ENCODE results near the gene CD3E. TPM values are rescaled to one million over a fixed set of nuclear protein-coding genes. Genes with fewer than 3 reads are reported as not detected.

CD3E gene
- total RNA-seq, 2 donors from 2014 or later = 4.3 to 5.7 TPM

DNA sequence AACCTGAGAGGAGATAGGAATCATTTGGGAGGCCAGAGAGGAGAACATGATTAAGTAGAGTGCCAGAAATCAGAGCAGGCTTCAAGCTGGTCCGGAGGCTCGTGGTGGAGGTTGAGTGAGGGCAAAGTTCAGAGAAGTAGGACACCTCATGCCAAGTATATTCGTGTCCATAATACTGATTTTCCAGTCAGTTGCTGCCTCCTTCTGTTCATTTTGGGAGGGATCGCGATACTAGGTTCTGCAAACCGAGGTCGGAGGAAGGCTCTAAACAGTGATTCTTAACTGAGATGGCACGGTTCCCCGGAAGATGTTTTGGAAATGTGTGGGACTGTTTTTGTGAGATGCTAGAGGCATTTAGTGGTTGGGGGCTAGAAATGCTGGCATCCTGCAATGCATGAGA, 13.6 kb upstream of the CD3E start:
- H3K4me3 ChIP-seq = no peak overlapping the region
- intact Hi-C loops (cut with DNase I) = loop anchor here (2.0 to 10.0 kb wide), 3 partner anchors 92 to 194 kb away; no protein-coding TSS in a partner anchor
- peak; percentile 39 for TF ChIP-seq CTCF (IDR thresholded peaks at IDR 0.05)
- no peaks in the 10 kb centered on the region for H3K36me3 ChIP-seq
- DNase-seq = peak; percentile 75
- H3K27ac ChIP-seq = no peak overlapping the region
- no peak overlapping the region for H3K9ac ChIP-seq (ENCODE audit: low read depth in 2 of 2, low read length in 2 of 2)
- no peaks in the 10 kb centered on the region for H3K27me3 ChIP-seq
- H3K9me3 ChIP-seq = no peaks in the 10 kb centered on the region
- H3K4me1 ChIP-seq = no peaks in the 10 kb centered on the region

DNA sequence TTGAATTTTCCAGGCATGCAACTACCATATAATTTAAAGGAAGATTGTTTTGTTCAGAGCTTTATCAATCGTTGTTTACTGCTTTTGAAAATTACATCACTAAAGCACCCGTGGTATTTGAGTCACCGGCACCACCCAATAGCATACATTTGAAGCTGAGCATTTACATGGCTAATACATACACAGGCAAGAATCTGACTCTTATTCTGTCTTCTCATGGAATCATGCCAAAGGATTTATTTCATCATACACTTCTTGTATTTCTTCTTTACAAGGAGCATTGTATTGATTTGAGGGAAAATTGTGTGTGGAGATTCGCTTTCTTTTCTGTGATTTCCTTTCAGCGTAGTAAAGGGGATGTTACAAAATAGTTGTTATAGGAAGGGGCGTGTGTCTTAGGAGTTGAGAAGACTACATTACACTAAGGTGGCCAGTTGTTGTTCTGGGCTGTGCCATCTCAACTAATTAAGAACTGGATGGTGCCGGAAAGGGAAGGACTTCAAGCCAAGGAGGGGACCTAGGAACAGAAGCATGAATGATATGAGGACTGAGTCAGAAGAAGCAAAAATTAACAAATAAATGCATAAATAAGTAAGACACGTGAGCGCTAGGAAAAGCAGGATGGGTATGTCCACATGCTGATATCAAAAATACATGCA, 12.9 kb upstream of the CD3E start:
- Histone ChIP-seq H3K36me3 (no peaks in the 10 kb centered on the region), H3K27ac (no peak overlapping the region), H3K27me3 (no peaks in the 10 kb centered on the region), H3K9ac (ENCODE audit: low read depth in 2 of 2, low read length in 2 of 2) (no peak overlapping the region), H3K9me3 (no peaks in the 10 kb centered on the region), H3K4me1 (no peaks in the 10 kb centered on the region), H3K4me3 (no peak overlapping the region)
- intact Hi-C loops (cut with DNase I) = loop anchor here (2.0 to 10.0 kb wide), 3 partner anchors 93 to 193 kb away; no protein-coding TSS in a partner anchor
- DNase-seq = no peak
- no peak for TF ChIP-seq CTCF (IDR thresholded peaks at IDR 0.05)

DNA sequence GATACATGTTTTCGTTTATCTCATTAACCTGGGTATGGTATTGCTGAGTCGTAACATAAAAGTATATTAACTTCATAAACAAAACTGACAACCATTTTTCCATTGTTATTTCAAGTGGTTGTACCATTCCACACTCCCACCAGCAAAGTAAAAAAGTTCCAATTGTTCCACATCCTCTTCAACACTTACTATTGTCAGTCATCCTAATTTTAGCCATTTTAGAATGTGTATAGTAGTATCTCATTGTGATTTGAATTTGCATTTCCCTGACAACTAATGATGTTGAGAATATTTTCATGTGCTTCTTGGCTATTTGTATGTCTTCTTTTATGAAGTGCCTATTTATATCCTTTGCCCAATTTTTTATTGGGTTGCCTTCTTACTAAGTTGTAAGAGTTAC, 10.5 kb upstream of the CD3E start:
- intact Hi-C loops (cut with DNase I) = loop anchor here (5.0 to 10.0 kb wide), 2 partner anchors 147 to 191 kb away; no protein-coding TSS in a partner anchor
- no peak for DNase-seq
- H3K9me3 ChIP-seq = no peaks in the 10 kb centered on the region
- H3K36me3 ChIP-seq = no peaks in the 10 kb centered on the region
- H3K4me3 ChIP-seq = no peak overlapping the region
- H3K9ac ChIP-seq (ENCODE audit: low read depth in 2 of 2, low read length in 2 of 2) = no peak overlapping the region
- no peak overlapping the region for H3K27ac ChIP-seq
- H3K27me3 ChIP-seq = no peaks in the 10 kb centered on the region
- H3K4me1 ChIP-seq = no peaks in the 10 kb centered on the region
- TF ChIP-seq CTCF (IDR thresholded peaks at IDR 0.05) = no peak

GRCh38 chr11:118295199-118295598, 9.3 kb upstream of the CD3E start:
- no peak overlapping the region for H3K4me3 ChIP-seq
- H3K9me3 ChIP-seq = no peaks in the 10 kb centered on the region
- H3K9ac ChIP-seq (ENCODE audit: low read depth in 2 of 2, low read length in 2 of 2) = no peak overlapping the region
- H3K4me1 ChIP-seq = no peaks in the 10 kb centered on the region
- no peak for TF ChIP-seq CTCF (IDR thresholded peaks at IDR 0.05)
- intact Hi-C loops (cut with DNase I) = loop anchor here (10.0 kb wide), 1 partner anchor 190 kb away; no protein-coding TSS in a partner anchor
- H3K27me3 ChIP-seq = no peaks in the 10 kb centered on the region
- no peaks in the 10 kb centered on the region for H3K36me3 ChIP-seq
- no peak overlapping the region for H3K27ac ChIP-seq
- no peak for DNase-seq

DNA sequence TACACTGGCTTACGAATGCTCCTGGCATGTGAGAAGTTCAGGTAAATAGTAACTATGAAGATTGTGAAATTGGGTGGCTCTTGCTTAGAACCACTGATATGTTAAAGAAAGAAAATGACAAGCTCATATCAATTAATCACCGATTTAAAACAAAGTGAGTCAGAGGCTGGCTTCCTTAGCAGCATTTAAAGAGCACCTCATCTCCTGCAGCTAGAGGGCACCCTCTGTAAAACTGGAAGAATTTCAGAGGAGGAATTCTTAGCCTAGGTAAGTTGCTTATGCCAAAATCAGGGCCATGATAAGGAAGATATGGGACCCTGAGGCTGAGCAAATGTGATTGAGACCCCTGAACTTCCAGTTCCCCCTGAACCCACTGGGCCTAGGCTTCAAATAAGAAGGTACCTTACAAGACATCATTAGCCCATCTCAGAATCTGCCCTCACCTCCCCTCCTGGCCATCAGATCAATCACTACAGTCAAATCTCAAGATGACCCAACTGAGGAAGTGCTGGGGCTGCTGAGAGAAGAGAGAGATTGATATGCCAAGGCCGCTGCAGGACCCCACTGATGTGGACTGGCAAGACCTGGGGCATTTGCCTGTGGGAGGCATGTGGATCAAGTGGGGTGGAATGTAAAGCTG, 8.6 kb upstream of the CD3E start:
- Histone ChIP-seq H3K9ac (ENCODE audit: low read depth in 2 of 2, low read length in 2 of 2) (no peak overlapping the region), H3K4me3 (no peak overlapping the region), H3K27me3 (no peaks in the 10 kb centered on the region), H3K9me3 (no peaks in the 10 kb centered on the region), H3K36me3 (no peaks in the 10 kb centered on the region), H3K4me1 (no peaks in the 10 kb centered on the region), H3K27ac (no peak overlapping the region)
- no peak for DNase-seq
- TF ChIP-seq CTCF (IDR thresholded peaks at IDR 0.05) = peak; percentile 36
- intact Hi-C loops (cut with DNase I) = loop anchor here (2.0 to 10.0 kb wide), 2 partner anchors 57 to 189 kb away; no protein-coding TSS in a partner anchor

Measured in colonic mucosa (tissue), 4 donors.